Cardiac fibroblast (primary cell): ENCODE results near the gene BIRC2.

ENCODE experiments used
- DNase-seq, 2 donors: peaks; one replicate each; pipeline versions ENCODE4 v3.0.0 to v3.0.0-alpha.2; 2010; ENCODE audit warnings: low read depth in 2 of 2
- H3K4me3 ChIP-seq, 2 donors: replicated peaks in 1 of 2; 1 replicate in 1 of 2; 2 replicates in 1 of 2; pipeline ENCODE4 v1.5.1; 2011; ENCODE audit warnings: low read depth in 2 of 2, low read length in 2 of 2, mild to moderate bottlenecking in 2 of 2, moderate library complexity in 1 of 2
- TF ChIP-seq, protein P1 (sequence below): IDR thresholded peaks from one replicate; pipeline ENCODE4 v1.5.1; 2011; ENCODE audit warnings: low read depth, mild to moderate bottlenecking, low read length, inconsistent platforms

BIRC2 gene

GRCh38 chr11:102390667-102391465 lies 43.9 kb downstream of the BIRC2 start:
- TF ChIP-seq, protein P1, sequence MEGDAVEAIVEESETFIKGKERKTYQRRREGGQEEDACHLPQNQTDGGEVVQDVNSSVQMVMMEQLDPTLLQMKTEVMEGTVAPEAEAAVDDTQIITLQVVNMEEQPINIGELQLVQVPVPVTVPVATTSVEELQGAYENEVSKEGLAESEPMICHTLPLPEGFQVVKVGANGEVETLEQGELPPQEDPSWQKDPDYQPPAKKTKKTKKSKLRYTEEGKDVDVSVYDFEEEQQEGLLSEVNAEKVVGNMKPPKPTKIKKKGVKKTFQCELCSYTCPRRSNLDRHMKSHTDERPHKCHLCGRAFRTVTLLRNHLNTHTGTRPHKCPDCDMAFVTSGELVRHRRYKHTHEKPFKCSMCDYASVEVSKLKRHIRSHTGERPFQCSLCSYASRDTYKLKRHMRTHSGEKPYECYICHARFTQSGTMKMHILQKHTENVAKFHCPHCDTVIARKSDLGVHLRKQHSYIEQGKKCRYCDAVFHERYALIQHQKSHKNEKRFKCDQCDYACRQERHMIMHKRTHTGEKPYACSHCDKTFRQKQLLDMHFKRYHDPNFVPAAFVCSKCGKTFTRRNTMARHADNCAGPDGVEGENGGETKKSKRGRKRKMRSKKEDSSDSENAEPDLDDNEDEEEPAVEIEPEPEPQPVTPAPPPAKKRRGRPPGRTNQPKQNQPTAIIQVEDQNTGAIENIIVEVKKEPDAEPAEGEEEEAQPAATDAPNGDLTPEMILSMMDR, result peak; percentile 94
- peak; percentile 74 to 76 for DNase-seq
- no peak overlapping the region for H3K4me3 ChIP-seq

GRCh38 chr11:102391549-102392237 lies 44.7 kb downstream of the BIRC2 start:
- DNase-seq, result no peak
- TF ChIP-seq, protein P1, result no peak
- H3K4me3 ChIP-seq, result no peak overlapping the region

GRCh38 chr11:102393272-102393730 lies 46.3 kb downstream of the BIRC2 start:
- TF ChIP-seq, protein P1, result no peak

DNA sequence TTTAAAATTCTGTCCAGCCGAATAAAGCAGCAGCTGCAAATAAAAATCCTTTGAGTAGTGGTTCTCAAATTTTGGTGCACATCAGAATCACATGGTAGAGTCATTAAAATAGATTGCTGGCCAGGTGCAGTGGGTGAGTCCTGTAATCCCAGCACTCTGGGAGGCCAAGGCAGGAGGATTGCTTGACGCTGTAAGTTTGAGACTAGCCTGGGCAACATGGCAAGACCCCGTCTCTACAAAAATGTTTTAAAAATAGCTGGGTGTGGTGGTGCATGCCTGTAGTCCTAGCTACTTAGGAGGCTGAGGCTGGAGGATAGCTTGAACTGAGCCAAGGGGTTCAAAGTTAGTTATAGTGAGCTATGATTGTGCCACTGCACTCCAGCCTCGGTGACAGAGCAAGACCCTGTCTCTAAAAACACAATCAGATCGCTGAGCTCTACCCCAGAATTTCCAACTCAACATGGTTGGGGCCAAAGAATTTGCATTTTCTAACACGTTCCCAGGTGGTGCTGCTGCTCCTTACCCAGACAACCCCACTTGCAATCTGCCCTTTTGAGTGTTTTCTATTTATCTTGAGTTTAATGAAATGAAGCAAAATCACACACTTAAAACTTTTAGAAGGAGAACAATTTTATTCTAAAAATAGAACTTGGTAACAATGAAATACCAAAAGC lies 48.8 kb downstream of the BIRC2 start:
- no peak overlapping the region for H3K4me3 ChIP-seq
- TF ChIP-seq, protein P1, result no peak
- DNase-seq, result no peak

More at GRCh38 chr11:102393272-102393730, 46.3 kb downstream of the BIRC2 start:
- H3K4me3 ChIP-seq, result no peak overlapping the region
- DNase-seq, result no peak

- TF ChIP-seq, protein P1, result no peak
- no peak overlapping the region for H3K4me3 ChIP-seq
- peak in 1 of 2 donors; percentile 22 for DNase-seq
Measured at GRCh38 chr11:102396708-102397563, 49.9 kb downstream of the BIRC2 start.

- DNase-seq, result no peak
- TF ChIP-seq, protein P1, result no peak
- no peak overlapping the region for H3K4me3 ChIP-seq
Measured at GRCh38 chr11:102398297-102398696, 51.3 kb downstream of the BIRC2 start.
